Measurements from ENCODE around the gene SHROOM3. TPM values are rescaled to one million over a fixed set of nuclear protein-coding genes. Genes with fewer than 3 reads are reported as not detected.

The SHROOM3 gene
- total and polyA plus RNA-seq, 2 donors (not counting 1 experiment from before 2014, with no cell fraction given), result 0.91 to 1.5 TPM

DNA sequence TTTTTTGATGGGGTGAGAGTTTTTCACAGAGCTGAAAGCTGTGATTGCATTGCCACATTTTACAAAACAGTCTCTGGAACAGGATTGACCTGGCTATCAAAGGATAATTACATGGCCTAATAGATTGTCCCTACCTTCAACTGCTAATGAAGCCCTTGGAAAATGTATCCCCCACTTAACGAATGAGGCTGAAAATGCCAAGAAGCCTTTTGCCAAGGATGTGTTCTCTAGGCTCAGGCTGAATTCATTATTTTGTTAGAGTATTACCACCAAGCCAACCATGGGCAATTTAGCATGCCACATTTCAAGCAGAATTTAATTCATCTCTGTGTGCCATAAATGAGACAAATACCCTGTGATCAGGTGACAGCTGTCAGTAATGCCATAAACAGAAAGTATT is 35.5 kb downstream of the SHROOM3 start:
- ChIA-PET POLR2A (no interaction called here), CTCF (interaction anchor here (1.1 kb wide), 2 partner anchors 34 to 82 kb away, joined by 3 to 5 read pairs; no protein-coding TSS in a partner anchor)
- intact Hi-C loops (cut with micrococcal nuclease), result no loop called here
- Histone ChIP-seq H2AFZ (ENCODE audit: insufficient read depth, low read depth, low read length, poor library complexity, severe bottlenecking) (no peak overlapping the region), H3K27ac (ENCODE audit: low read length in 2 of 2) (no peak overlapping the region), H3K9ac (ENCODE audit: low read length) (no peak overlapping the region), H3K79me2 (ENCODE audit: control insufficient read depth, insufficient read depth, low read length) (no peaks in the 10 kb centered on the region), H4K20me1 (ENCODE audit: control insufficient read depth, insufficient read depth, low read length, poor library complexity, severe bottlenecking) (no peaks in the 10 kb centered on the region), H3K4me1 (ENCODE audit: control insufficient read depth in 2 of 2, insufficient read depth in 2 of 2, low read length in 2 of 2) (no peaks in the 10 kb centered on the region), H3K27me3 (replicated peaks in 1 of 4; ENCODE audit: control extremely low read depth in 1 of 4, control insufficient read depth in 3 of 4, insufficient read depth in 4 of 4, low read length in 3 of 4) (no peaks in the 10 kb centered on the region), H3K9me3 (ENCODE audit: control extremely low read depth in 1 of 3, control insufficient read depth in 2 of 3, insufficient read depth in 1 of 3, low read length in 2 of 3) (no peaks in the 10 kb centered on the region), H3K4me3 (ENCODE audit: control extremely low read depth in 1 of 5, extremely low read depth in 1 of 5, insufficient read depth in 1 of 5, low read depth in 2 of 5, low read length in 4 of 5) (no peak overlapping the region), H3K4me2 (replicated peaks; ENCODE audit: low read depth, low read length, poor library complexity, severe bottlenecking) (no peak overlapping the region), H3K36me3 (replicated peaks in 1 of 2; ENCODE audit: control extremely low read depth in 1 of 2, control insufficient read depth in 1 of 2, extremely low read depth in 1 of 2, insufficient read depth in 2 of 2, low read length in 1 of 2) (no peaks in the 10 kb centered on the region)
- Mint-ChIP-seq H3K4me3 (no peak overlapping the region), H3K4me1 (no peaks in the 10 kb centered on the region), H3K27ac (no peak overlapping the region), H3K27me3 (peaks cover 10% of the 10 kb centered on the region), H3K9me3 (ENCODE audit: insufficient read depth) (no peaks in the 10 kb centered on the region)
- DNase-seq (no peak), ATAC-seq (ENCODE audit: low read depth) (no peak)
- WGBS (ENCODE audit: insufficient coverage), result no CpG with 5 or more reads among the region's 1 CpG
- no peak for TF ChIP-seq EZH2 (IDR thresholded peaks at IDR 0.05; ENCODE audit: borderline replicate concordance, insufficient read depth, low read depth, low read length, poor library complexity, severe bottlenecking)
- TF ChIP-seq, protein P1, sequence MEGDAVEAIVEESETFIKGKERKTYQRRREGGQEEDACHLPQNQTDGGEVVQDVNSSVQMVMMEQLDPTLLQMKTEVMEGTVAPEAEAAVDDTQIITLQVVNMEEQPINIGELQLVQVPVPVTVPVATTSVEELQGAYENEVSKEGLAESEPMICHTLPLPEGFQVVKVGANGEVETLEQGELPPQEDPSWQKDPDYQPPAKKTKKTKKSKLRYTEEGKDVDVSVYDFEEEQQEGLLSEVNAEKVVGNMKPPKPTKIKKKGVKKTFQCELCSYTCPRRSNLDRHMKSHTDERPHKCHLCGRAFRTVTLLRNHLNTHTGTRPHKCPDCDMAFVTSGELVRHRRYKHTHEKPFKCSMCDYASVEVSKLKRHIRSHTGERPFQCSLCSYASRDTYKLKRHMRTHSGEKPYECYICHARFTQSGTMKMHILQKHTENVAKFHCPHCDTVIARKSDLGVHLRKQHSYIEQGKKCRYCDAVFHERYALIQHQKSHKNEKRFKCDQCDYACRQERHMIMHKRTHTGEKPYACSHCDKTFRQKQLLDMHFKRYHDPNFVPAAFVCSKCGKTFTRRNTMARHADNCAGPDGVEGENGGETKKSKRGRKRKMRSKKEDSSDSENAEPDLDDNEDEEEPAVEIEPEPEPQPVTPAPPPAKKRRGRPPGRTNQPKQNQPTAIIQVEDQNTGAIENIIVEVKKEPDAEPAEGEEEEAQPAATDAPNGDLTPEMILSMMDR (IDR thresholded peaks at IDR 0.05), result no peak

DNA sequence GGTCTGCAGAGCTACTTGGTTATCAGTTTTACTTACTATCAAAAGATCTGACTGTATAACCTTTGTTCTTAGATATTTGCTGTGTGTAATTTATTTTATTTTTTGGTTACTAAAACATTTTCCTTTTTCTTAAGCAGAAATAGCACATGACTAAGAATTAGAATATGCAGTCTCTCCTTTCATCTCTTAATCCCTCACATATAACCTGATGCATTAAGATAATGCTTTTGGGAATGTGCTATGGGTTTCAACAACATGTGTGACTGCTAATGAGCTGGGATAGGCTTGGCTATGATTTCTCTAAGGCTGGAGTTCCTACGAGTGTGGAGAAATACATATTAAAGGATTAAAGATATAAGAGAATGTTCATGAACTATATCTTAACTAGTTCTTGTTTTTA is 41.5 kb downstream of the SHROOM3 start:
- no peak overlapping the region for H3K27ac ChIP-seq (ENCODE audit: low read length in 2 of 2)
- H2AFZ ChIP-seq (ENCODE audit: insufficient read depth, low read depth, low read length, poor library complexity, severe bottlenecking), result no peak overlapping the region
- no peak overlapping the region for H3K4me2 ChIP-seq (replicated peaks; ENCODE audit: low read depth, low read length, poor library complexity, severe bottlenecking)
- H3K27ac Mint-ChIP-seq, result no peak overlapping the region
- POLR2A ChIA-PET, result no interaction called here
- WGBS (ENCODE audit: insufficient coverage), result no CpG with 5 or more reads among the region's 1 CpG
- no peak overlapping the region for H3K4me3 Mint-ChIP-seq
- peaks cover 7% of the 10 kb centered on the region for H3K9me3 Mint-ChIP-seq (ENCODE audit: insufficient read depth)
- no peaks in the 10 kb centered on the region for H3K4me1 Mint-ChIP-seq
- H3K4me3 ChIP-seq (ENCODE audit: control extremely low read depth in 1 of 5, extremely low read depth in 1 of 5, insufficient read depth in 1 of 5, low read depth in 2 of 5, low read length in 4 of 5), result no peak overlapping the region
- no peaks in the 10 kb centered on the region for H3K4me1 ChIP-seq (ENCODE audit: control insufficient read depth in 2 of 2, insufficient read depth in 2 of 2, low read length in 2 of 2)
- H3K36me3 ChIP-seq (replicated peaks in 1 of 2; ENCODE audit: control extremely low read depth in 1 of 2, control insufficient read depth in 1 of 2, extremely low read depth in 1 of 2, insufficient read depth in 2 of 2, low read length in 1 of 2), result no peaks in the 10 kb centered on the region
- H4K20me1 ChIP-seq (ENCODE audit: control insufficient read depth, insufficient read depth, low read length, poor library complexity, severe bottlenecking), result no peaks in the 10 kb centered on the region
- CTCF ChIA-PET, result interaction anchor here (1.4 kb wide), 1 partner anchor 297 kb away, joined by 3 read pairs; no protein-coding TSS in a partner anchor
- peaks cover 0 to 11% (median 0%) of the 10 kb centered on the region in 3 donors for H3K9me3 ChIP-seq (ENCODE audit: control extremely low read depth in 1 of 3, control insufficient read depth in 2 of 3, insufficient read depth in 1 of 3, low read length in 2 of 3)
- DNase-seq (no peak), ATAC-seq (ENCODE audit: low read depth) (no peak)
- H3K27me3 Mint-ChIP-seq, result peaks cover 18% of the 10 kb centered on the region
- TF ChIP-seq, protein P1 (IDR thresholded peaks at IDR 0.05), result no peak
- TF ChIP-seq EZH2 (IDR thresholded peaks at IDR 0.05; ENCODE audit: borderline replicate concordance, insufficient read depth, low read depth, low read length, poor library complexity, severe bottlenecking), result no peak
- no peaks in the 10 kb centered on the region for H3K79me2 ChIP-seq (ENCODE audit: control insufficient read depth, insufficient read depth, low read length)
- intact Hi-C loops (cut with micrococcal nuclease), result no loop called here
- peaks cover 0 to 9% (median 1%) of the 10 kb centered on the region in 4 experiments for H3K27me3 ChIP-seq (replicated peaks in 1 of 4; ENCODE audit: control extremely low read depth in 1 of 4, control insufficient read depth in 3 of 4, insufficient read depth in 4 of 4, low read length in 3 of 4)
- H3K9ac ChIP-seq (ENCODE audit: low read length), result no peak overlapping the region
